CD4-positive, alpha-beta T cell treated with Interleukin-4 for 1 hour (primary cell): ENCODE data around the gene MEF2A.

Experiments used
- DNase-seq, 2 donors: peaks; one replicate each; pipeline ENCODE4 v3.0.0-alpha.2; 2020 to 2022

Gene MEF2A

DNA sequence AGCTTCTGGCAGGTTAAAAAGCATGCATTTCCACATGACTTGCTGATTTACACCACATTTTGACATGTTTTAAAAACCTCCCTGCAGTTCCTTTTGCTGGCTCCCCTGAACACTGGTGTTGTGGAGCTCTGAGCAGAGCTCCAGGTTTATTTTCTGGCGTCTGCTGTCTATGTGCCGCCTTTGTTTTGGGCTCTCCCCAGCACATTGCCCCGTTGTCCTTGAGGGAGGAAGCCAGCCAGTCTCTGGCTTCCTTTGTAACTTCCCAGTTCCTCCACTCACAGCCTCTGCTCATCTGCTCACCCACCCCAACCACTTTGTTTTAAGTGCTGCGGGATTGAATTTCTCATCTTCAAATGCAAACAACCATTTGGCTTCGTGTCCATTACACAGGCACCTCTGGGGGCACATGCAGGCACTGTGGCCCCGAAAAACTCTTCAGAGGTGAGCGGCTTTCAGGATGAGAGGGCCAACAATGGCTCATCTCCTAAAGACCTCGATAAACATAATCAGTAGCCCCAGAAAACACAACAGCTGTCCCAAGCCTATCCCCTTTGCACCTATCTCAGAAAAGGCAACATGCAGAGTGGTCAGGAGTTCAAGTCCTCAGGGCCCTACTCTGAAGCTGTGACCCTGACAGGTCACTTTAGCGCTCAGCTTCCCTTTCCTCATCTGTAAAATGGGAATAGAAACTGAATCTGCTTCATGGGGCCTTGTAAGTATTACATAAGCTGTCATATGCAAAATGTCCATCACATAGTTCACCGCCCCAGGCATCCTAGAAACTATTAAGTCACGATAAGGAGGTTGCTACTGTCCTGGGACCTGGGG, 1.3 kb upstream of the MEF2A start:
- no peak for DNase-seq

DNA sequence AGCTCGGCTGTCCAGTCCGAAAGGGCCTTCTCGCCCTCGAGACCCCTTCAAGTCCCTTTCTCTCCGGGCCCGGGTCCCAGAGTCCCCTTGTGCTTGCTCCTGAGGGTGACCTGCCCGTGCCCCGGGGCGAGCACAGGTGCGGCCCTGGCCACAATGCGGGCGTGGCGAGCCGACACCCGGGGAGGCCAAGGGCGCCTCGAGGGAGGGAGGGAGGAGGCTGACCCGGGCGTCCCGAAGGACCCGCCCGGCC, 810 bp upstream of the MEF2A start:
- DNase-seq, result no peak

DNA sequence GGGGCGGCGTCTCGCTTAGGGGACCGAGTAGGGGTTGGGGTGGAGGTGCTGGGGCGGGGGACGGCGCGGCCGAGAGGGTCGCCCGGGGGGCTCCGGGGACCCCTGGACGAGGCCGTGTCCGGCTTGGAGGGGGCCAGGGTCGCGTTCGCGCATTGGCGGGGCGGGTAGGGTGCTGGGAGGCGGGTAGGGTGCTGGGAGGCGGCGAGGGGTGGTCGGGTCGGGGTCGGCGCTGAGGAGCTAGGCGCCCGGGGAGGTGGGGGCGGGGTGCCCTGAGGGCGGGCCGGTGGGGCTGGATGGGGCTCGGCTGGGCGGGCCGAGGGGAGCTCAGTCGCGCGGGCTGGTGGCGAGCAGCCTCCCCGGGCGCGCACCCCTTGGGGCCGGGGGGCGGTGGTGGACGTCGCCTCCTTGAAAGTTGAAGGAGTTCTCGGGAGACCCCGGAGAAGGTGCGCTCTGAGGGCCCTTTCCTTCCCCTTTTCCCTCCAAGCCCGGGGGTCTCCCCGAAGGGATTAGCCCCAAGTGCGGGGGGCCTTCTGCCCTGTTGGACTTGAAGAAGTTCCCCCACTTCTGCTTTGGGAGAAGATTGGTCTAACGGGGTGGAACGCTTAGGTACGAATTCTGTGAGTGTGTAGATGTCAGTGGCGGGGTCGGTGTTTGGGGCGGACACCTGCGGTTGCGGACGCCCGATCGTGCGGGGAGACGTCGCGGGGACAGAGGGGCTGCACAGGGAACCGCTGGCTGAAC, 543 bp downstream of the MEF2A start:
- peak; percentile 18 to 20 for DNase-seq

DNA sequence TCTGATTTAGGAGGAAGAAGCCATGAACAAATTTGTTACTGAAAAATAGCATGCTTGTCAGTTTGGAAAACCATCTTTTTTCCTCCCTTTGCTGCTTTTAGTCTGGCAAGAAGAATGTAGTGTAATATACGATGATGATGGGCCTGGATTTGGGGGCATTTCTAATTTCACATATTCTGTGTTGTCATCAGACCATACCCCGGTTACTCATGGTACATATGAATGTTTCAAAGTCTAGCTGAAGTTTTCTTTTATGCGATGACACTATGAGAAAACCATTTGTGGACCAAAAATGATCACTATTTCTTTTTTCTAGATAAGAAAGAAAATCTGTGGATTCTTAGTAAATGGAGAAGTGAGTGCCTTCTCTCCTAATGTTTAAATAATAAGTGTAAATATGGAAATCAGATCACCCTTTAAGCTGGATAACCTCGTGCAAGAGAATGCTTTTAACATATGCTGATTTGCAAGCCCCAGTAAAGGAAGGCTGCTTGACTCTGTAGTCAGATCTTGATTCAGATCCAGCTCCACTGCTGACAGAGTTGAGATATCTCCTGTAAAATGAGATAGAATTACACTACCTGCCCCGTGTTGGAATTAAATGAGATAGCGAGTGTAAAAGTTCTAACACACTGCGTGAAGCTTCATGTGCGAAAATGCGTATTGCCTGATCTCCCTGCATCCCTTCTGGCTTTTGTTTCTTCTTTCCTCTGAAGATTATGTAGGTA, 3.0 kb downstream of the MEF2A start:
- no peak for DNase-seq

DNA sequence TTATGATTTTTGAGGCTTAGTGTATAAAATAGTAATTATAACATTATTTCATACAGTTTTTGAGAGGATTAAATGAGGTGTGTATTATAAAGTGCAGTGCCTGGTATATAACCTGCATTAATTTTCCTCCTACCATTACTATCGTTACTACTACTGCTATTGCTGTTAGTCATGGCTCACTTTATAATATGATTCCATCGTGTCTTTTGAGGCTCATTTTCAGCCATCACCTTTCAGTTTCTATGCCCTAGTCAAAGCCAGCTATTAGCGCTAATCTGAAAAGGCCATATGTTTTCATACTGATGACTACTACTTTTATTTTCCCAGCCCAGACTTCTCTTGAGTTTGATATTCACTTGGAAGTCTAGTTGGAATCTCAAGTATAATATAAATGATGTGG, 5.5 kb downstream of the MEF2A start:
- DNase-seq, result no peak

DNA sequence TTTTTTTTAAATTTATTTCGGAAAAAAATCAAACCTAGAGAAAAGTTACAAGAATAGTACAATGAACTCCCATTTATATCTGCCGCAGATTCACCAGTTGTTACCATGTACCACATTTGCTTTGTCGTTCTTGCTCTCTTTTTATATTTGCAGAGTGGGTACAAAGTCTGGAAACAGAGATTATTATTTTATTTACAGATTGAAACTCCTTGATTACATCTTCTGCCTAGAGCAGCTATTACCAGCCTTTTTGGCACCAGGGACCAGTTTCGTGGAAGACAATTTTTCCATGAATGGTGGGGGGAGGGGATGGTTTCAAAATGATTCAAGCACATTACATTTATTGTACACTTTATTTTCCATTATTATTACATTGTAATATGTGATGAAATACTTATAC, 8.3 kb downstream of the MEF2A start:
- no peak for DNase-seq

DNA sequence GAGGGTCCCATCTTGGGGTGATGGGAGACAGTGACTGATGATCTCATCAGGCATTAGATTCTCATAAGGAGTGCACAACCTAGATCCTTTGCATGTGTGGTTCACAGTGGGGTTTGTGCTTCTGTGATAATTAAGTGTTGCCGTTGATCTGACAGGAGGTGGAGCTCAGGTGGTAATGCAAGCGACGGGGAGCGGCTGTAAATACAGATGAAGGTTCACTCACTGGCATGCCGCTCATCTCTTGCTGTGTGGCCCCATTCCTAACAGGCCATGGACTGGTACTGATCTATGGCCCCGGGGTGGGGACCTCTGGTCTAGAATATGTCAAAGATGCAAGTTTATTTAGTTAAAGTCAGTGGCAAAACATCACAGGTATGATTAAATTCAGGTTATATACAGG, 8.7 kb downstream of the MEF2A start:
- no peak for DNase-seq

DNA sequence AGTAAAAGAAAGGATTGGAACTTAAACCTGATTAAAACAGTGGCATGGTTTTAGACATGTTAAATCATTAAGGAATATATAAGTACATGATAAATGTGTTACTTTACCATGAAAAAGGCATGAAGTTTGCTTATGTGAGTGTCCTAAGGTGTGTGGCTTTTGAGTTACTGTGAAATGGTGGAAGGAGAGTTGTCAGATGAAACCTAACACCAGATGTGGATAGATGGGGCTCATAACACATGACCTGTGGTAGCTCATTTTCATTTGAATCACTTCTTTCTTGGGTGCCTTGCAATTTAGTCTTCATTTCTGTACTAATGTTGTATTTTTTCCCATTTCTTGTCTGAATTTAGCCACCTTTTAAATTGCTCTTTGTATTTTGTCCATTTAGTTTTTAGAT, 13.0 kb downstream of the MEF2A start:
- no peak for DNase-seq

DNA sequence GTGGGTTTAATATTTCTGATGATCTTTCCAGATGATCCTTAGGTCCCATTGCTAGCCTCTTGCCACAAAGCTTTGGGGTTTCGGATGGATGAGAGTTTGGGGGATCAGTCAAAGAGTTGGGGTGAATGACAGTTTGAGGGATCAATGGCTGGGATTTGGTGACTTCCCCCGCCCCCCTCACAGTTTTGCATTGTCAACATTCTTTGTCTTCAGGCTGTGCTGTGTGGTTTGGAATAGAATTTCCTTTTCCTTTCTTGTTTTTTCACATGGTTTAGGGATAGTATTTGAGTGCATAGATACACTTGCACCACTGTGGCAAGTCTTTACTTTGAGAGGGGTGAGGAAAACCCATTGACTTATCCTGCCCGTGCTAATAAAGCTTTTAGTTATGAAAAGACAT, 14.3 kb downstream of the MEF2A start:
- no peak for DNase-seq

DNA sequence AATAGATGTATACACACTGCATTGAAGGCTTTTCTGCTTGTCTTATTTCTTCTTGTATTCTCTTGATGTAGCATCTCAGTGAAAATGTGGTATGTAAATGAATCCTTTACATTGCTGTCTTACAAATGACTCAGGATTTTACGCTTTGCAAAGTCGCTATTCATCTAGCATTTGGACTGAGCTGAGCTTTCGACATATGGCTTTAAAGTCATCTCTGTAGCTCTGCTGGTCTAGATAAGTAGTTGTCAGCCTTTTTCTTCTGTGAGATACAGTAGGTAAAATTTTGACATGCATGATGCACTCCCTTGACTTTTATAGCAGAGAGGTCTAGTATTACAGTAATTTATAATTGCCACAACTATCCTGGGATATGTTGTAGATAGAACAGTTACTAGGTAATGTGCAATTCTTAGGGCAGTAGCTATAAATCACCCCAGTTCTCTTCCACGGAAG, 16.8 kb downstream of the MEF2A start:
- no peak for DNase-seq

DNA sequence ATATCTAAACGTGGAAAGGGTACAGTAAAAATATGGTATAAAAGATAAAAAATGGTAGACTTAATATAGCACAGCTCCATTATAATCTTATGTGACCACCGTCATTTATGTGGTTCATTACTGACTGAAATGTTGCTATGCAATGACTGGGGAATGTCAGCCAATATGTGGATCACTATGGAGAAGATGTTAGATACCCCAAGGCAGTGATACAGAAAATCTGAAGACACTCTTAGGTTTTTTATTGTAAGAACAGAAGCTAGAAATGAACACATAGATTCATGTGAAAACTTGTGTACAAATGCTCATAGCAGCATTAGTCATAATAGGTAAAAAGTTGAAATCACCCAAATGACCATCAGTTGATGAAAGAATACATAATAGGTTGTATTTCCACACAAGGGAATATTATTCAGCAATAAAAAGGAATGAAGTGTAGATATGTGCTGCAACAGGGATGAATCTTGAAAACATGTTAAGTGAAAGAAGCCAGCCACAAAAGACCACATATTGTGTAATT, 18.4 kb downstream of the MEF2A start:
- DNase-seq, result no peak

DNA sequence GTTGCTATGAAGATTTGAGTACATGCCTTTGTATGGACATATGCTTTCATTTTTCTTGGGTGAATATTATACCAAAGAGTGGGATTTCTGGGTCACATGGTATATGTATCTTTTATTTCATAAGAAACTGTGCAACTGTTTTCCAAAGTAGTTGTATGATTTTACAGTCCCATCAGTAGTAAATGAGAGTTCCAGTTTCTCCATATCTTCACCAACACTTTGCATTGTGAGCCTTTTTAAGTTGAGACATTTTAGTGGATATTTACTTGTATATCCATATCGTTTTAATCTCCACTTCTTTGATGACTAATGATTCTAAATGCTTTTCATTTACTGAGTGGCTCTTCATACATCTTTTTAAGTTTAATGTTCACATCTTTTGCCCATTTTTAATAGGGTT, 20.3 kb downstream of the MEF2A start:
- no peak for DNase-seq

DNA sequence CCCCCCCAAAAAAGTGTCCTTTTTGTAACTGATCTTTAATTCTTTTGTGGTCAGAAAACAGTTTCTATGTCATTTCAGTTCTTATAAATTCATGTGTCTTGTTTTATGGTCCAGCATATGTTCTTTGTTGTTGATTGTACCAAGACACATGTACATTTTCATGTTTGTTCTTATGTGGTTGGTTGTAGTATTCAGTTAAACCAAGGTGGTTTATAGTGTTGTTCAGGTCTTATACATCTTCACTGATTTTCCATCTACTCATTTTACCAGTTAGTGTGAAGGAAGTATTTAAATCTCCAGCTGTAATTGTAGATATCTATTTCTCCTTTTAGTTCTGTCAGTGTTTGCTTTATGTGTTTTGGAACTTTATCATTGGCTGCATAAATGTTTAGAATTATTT, 24.0 kb downstream of the MEF2A start:
- DNase-seq, result no peak

DNA sequence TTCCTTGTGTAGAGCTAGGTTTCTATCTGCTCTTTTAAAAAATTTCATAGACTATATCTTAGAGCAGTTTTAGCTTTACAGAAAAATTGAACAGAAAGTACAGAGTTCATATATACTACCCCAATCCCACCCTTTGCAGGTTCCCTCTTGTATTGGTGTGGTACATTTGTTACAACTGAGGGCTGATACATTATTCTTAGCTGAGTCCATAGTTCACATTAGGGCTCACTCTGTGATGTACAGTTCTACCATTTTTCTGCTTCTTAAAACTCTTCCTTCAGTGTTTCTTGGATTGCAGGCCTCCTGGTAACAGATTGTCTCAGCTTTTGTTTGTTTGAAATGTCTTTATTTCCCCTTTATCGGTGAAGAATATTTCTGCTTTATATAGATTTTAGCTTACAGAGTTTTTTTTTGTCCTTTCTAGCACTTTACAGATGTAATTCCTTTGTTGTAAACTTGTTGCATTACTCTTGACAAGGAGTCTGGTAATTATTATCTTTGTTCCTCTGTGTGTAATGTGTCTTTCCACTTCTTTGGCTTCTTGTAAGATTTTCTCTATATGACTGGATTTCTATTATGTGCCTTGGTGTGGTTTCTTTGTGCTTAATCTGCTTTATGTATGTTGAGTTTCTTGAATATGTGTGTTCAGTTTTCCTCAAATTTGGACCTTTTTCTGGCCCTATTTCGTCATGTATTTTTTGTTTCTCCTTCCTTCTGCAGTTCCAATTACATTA, 25.3 kb downstream of the MEF2A start:
- DNase-seq, result no peak

DNA sequence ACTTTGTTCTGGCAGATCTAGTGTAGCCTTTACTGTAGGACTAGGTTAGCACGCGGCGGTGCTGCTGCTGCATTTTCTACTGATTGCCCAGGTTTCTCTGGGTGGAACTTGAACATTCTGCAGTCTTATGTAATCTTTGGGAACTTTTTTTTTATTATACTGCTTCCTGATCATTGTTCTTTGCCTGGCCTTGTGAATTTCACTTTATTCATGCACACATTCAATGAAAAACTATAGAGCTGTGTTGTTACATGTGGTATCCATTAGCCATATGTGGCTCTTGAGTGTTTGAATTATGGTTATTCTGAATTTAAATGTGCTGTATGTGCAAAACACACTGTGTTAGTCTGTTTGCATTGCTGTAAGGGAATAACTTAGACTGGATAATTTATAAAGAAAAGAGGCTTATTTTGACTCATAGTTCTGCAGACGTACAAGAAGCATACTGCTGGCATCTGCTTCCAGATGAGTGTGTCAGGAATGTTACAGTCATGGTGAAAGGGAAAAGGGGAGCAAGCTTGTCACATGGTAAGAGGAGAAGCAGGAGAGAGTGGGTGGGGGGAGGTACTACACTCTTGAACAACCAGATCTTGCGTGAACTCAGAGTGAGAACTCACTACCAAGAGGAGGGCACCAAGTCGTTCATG, 26.5 kb downstream of the MEF2A start:
- DNase-seq, result no peak

DNA sequence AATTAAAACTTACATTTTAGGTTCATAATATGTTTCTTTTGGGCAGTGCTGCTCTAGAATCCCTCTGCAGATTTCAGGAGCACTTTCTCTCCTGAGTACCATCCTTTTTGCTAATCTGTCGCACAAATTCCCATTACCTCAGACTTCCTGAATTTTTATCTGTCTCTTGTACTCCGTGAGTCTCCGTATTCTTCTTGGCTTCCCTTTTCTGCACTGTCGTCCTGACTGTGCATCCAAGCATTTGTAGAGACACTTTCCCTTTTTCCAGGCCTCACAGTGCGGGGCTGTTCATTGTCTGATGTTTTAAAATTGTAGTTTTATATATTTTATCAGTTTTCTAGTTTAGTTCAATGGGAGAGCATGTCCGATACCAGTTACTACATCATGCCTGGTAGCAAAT, 27.3 kb downstream of the MEF2A start:
- no peak for DNase-seq

DNA sequence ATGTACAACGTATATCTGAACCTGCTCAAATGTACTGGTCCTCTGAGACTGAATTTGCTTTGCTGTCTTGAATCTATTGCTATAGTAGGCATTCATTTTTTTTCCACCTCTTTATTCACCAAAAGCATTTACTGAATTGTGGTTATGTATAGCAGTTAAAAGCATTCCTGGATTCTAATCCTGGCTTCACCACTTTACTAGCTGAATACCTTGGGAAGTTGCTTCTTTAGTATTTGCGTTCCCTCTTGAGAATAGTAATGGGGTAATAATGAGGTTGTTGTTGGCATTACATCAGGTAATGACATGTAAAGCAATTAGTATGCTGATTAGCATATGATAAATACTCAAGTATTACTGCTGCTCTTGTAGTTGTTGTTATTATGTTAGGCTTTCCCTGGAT, 29.1 kb downstream of the MEF2A start:
- DNase-seq, result no peak

DNA sequence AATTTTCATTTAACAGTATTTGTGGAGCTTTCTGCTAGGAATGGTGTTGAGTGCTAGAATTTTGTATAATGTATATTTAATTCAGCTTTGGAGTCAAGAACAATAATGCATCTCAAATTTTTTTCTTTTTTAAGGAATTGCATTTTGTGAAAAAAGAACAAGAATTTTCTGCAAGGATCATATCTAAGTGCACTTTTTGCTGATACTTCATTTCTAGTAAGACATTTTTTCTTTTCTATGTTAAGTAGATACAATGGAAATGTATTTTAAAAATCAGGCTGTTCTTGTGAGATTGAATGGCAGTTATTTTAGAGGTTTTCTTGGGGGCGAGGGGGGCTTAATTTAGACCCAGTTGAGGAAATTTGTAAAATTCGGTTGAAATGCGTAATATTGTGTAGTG, 32.5 kb downstream of the MEF2A start:
- no peak for DNase-seq

DNA sequence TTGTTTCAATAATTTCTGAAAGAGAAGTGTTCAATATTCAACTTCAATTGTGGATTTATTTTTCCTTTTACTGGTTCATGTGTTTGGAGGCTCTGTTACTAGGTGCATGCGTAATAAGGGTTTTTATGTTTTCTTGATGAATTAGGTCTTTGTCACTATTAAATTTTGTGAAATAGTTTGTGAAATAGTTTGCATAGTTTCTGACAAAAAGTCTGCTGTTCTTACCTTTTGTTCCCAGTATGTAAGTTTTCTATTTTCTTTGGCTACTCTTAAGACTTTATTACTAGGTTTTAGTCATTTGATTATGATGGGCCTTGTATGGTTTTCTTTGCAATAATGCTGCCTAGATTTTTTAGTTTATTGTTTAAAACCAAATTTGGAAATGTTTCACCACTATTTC, 38.0 kb downstream of the MEF2A start:
- DNase-seq, result no peak

DNA sequence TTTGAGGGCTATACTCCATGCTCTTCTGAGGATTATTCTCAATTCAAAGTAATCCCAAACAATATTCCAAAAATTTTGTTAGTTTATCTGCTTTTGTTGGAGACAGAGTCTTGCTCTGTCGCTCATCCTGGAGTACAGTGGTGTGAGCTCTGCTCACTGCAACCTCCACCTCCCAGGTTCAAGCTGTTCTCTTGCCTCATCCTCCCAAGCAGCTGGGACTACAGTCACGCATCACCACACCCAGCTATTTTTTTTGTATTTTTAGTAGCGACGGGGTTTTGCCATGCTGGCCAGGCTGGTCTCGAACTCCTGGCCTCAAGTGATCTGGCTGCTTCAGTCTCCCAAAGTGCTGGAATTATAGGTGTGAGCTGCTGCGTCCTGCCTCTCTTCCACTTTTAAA, 39.1 kb downstream of the MEF2A start:
- no peak for DNase-seq

DNA sequence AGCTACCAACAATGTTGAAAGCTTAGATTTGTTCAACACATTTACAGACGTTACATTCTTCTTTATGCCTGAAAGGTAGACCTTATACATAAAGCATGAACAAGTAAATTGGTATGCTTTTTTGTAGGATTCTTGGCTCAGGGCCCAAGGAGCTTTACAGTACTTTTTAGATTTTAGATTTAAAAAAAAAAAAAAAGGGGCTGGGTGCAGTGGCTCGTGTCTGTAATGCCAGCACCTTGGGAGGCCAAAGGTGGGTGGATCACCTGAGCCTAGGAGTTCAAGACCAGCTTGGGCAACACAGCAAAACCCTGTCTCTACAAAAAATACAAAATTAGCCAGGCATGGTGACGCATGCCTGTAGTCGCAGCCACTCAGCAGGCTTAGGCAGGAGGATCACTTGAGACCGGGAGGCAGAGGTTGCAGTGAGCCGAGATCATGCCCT, 39.7 kb downstream of the MEF2A start:
- no peak for DNase-seq

DNA sequence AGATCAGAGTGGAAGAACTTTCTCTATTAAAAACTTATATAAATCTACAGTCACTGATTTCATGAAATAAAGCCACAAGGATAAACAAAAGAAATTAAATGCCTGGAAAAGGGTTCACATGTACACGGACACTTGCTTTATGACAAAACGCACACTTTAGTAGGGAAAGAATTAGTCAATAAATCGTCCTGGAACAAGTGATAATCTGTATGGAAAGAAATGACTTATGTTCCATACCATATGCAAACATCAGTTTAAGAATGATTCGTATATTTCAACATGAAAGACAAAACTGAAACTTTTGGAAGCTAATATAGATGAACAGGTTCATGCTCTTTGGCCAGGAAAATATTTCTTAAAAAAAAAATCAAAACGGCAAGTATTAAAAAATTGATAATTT, 40.2 kb downstream of the MEF2A start:
- DNase-seq, result no peak

DNA sequence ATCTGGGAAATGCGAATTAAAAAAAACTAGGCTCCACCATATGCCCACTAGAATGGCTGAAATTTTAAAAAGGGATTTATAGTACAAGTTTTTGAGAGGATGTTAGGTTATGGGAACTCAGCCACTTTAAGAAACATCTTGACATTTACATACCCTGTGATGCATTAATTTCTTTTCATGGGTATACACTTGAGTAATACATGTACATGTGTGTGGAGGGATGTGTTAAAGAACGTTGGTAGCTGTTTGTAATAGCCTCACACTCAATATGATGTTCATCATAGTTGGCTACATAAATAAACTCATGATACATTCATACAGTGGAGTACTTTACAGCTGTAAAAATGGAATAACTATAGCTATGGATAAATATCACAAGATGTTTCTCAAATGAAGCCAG, 40.9 kb downstream of the MEF2A start:
- no peak for DNase-seq
